Measurements from ENCODE around the gene ILF3.
"Not testable (repeated sequence)": the region's sequence is repeated elsewhere in the genome, so short reads cannot be mapped to it uniquely, and the experiment has no call there.

GRCh38 chr19:10663252-10663563 lies 9.1 kb downstream of the ILF3 start:
- not testable (repeated sequence) for TF ChIP-seq ZNF780A, ZNF12 (CRISPR knock-in tag; IDR thresholded peaks at IDR 0.05)

All from HepG2 (cell line).